Measurements from ENCODE around the gene RAB11B.
"Not testable (repeated sequence)": the region's sequence is repeated elsewhere in the genome, so short reads cannot be mapped to it uniquely, and the experiment has no call there.

Gene RAB11B

GRCh38 chr19:8389891-8390616, at the start of gene RAB11B:
Gene RAB11B (plus strand): TSS chr19:8390360. CDS start chr19:8390417, 57 bp downstream.
- peak; percentile 60 for DNase-seq

DNA sequence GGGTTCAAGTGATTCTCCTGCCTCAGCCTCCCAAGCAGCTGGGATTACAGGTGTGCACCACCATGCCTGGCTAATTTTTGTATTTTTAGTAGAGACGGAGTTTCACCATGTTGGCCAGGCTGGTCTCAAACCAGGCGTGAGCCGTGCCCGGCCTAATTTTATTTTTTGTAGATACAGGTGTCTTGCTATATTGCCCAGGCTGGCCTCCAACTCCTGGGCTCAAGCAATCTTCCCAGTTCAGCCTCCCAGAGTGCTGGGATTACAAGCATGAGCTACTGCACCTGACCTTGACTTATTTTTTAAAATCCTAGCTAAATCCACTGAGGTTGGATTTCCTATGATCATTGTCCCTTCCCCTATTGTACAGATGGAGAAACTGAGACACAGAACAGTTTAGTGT, 48.7 kb upstream of the RAB11B start:
- not testable (repeated sequence) for DNase-seq

DNA sequence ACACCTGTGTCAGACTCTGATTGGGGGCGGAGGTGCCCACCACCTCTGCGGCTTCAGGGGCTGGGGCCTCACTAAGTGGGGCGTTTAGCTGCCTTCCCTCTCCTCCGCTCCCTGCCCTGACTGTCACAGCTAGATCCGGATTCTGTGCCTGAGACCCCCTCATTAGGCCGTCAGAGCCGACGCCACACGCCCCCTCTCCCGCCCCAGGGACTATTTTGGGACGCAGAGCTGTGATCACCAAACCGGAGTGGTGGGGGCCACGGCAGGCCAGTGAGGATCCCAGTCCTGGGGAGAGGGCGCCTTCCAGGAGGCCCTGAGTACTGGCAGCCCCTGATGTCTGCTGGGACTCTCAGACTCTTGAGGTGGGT, 47.9 kb upstream of the RAB11B start:
- DNase-seq, result no peak

GRCh38 chr19:8342684-8343482, 47.3 kb upstream of the RAB11B start, which contains the start of gene KANK3:
Gene KANK3 (minus strand): TSS chr19:8343262. CDS start chr19:8337828, 5,434 bp downstream.
- DNase-seq, result no peak

GRCh38 chr19:8343483-8343844, 46.7 kb upstream of the RAB11B start:
- DNase-seq, result no peak

DNA sequence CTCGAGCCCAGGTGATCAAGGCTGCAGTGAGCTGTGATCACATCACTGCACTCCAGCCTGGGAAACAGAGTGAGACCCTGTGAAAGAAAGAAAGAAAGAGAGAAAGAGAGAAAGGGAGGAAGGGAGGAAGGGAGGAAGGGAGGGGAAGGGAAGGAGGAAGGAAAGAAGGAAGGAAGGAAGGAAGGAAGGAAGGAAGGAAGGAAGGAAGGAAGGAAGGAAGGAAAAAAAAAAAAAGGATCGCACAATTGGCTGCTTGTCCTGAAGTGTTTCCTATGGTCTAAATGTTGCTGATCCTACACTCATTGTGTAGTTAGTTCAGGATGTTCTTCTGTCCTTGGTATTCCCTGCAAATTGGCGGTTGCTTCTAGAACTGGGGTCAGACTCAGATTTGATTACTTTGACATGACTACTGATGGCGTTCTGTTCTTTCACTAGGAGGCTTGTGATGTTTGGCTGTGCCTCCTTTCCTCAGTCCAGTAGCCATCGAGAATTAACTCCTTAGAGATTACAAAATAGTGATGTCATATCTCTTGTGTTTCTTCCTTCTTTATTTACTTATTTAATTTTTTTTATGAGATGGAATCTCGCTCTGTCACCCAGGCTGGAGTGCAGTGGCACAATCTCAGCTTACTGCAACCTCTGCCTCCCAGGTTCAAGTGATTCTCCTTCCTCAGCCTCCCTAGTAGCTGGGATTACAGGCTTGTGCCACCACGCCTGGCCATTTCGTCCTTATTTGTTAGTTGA, 40.4 kb upstream of the RAB11B start:
- not testable (repeated sequence) for DNase-seq

- no peak for DNase-seq
Observed at GRCh38 chr19:8352134-8352827, 37.9 kb upstream of the RAB11B start.

DNA sequence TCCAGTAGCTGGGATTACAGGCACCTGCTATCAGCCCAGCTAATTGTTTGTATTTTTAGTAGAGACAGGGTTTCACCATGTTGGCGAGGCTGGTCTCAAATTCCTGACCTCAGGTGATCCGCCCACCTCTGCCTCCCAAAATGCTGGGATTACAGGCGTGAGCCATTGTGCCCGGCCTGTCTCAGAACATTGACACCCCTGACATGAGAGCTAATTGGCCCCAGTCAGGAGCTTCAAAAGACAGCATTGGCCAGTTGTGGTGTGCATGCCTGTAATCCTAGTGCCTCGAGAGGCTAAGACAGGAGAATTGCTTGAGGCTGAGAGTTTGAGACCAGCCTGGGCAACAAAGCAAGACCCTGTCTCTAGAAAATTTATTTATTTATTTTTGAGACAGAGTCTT, 37.3 kb upstream of the RAB11B start:
- not testable (repeated sequence) for DNase-seq

- no peak for DNase-seq
Observed at GRCh38 chr19:8355631-8356402, 34.3 kb upstream of the RAB11B start.

GRCh38 chr19:8357007-8357521, 33.1 kb upstream of the RAB11B start:
- no peak for DNase-seq

DNA sequence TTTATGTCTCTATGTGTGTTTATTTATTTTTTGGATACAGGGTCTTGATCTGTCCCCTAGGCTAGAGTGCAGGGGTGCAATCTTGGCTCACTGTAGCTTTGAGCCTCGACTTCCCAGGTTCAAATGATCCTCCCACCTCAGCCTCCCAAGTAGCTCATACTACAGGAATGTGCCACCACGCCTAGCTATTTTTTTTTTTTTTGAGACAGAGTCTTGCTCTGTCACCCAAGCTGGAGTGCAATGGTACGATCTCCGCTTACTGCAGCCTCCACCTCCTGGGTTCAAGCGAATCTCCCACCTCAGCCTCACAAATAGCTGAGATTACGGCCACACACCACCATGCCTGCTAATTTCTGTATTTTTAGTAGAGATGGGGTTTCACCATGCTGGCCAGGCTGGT, 31.2 kb upstream of the RAB11B start:
- DNase-seq, result no peak

DNA sequence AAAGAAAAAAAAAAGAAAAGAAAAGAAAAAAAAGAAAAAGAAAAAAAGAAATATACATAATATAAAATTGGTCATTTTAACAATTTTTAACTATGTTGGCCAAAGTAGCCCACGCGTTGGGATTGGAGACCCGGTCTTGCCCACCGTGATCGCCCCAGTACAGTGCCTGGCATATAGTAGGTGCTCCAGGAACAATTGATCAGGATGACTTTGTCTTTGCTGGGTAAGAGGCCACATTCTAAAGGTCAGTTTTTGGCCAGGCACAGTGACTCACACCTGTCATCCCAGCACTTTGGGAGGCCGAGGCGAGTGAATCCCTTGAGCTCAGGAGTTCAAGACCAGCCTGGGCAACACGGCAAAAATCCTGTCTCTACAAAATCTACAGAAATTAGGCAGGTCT, 30.0 kb upstream of the RAB11B start:
- DNase-seq, result no peak

DNA sequence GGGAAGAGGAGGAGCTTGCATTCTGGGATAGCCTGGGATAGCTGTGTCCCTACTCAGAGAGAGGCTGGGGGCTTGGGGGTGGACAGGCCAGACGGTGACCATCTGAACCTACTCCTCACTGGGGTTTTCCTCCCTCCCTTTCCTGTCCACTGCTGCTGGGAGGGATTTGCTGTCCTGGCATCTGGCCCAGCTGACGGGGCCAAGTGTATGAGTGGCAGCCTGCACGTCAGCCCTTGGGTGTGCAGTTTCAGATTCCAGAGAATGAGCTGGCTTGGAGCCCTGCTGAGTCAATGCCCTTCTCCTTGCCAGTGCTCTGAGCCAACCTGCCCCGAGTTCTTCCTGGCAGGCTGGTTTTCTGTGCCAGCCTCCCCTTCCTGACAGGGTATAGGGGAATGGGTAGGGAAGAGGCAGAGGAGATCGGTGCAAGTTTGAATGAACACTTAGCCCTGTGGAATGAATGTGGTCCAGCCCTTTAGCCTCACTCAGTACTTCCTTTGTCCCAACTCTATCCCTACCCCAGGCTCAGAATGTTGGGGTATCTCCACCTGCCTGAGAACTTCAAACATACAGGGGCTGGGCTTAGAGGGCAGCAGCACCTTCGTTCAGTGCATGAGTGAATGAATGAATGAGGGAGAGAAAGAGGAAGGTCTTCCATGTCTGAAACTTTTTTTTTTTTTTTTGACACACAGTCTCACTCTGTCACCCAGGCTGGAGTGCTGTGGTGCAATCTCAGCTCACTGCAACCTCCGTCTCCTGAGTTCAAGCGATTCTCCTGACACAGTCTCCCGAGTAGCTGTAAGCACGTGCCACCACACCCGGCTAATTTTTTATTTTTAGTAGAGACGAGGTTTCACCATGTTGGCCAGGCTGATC, 28.0 kb upstream of the RAB11B start:
- DNase-seq, result no peak

DNA sequence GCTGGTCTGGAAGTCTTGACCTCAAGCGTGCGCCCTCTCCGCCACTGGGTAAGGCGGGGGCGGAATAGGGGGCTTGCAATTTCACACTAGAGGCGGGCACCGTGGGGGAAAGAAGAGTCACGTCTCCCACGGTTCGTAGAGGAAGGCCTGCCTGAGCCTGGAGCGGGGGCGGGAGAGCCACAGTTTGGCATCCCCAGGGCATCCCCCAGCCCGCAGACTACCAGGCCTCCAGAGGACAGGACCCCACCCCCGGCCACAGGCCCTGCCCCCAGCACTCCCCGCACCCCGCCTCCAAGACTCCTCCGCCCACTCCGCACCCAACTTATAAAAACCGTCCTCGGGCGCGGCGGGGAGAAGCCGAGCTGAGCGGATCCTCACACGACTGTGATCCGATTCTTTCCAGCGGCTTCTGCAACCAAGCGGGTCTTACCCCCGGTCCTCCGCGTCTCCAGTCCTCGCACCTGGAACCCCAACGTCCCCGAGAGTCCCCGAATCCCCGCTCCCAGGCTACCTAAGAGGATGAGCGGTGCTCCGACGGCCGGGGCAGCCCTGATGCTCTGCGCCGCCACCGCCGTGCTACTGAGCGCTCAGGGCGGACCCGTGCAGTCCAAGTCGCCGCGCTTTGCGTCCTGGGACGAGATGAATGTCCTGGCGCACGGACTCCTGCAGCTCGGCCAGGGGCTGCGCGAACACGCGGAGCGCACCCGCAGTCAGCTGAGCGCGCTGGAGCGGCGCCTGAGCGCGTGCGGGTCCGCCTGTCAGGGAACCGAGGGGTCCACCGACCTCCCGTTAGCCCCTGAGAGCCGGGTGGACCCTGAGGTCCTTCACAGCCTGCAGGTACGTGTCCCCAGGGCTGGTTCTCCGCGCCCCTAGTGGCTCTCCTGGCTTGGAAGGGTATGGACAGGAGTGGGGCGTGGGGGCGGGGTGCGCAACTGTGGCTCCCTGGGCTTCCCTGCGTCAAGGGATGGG, 26.1 kb upstream of the RAB11B start, which contains the start of gene ANGPTL4:
ANGPTL4 (plus strand) TSS at position 353 of the 969 bp plus-strand sequence; CDS start at position 520, 167 bp downstream.
- no peak for DNase-seq

GRCh38 chr19:8366121-8366581, 24.0 kb upstream of the RAB11B start:
- no peak for DNase-seq

DNA sequence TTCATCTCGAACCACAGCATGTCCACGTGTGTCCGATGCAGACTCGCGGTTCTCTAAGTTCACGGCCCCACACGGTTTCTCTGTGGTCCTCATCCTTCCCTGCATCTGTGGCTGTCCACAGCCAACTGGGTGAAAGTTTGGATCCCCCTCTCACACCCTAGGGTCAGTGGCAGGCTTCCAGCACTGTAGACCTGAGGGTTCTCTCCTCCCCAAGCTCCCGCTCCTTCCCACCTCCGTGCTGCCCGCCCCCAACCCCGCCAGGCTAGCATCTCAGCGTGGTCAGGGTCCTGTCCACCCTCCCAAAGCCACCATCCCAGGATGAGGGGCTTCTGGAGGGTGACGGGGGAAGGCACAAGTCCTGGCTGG, 23.2 kb upstream of the RAB11B start:
- DNase-seq, result no peak

DNA sequence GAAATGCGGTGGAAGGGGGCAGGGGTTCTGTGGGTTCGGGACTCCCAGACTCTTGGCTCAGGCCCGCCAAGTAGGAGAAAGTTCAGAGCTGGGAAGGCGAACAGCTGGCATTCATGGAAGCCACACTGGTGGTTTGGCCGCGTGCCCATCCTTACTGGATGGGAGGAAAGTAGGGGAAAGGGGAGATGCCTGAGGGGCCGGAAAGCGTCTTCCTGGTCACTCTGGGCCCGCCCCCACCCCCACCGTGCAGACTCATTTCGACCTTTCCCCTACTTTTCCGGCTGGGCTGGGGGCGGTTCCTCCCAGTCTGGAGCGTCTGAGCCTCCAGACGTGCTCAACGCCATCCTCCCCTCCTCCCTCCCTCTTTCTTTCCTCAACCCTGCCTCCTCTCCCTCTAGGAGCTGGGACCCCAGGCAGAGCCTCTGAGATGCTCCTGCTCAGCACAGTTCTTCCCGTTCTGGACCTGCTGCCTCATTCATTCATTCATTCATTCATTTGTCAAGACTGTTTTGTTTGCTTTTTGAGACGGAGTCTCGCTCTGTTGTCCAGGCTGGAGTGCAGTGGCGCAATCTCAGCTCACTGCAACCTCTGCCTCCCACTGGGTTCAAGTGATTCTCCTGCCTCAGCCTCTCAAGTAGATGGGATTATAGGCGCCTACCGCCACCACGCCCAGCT, 22.7 kb upstream of the RAB11B start:
- DNase-seq, result no peak

DNA sequence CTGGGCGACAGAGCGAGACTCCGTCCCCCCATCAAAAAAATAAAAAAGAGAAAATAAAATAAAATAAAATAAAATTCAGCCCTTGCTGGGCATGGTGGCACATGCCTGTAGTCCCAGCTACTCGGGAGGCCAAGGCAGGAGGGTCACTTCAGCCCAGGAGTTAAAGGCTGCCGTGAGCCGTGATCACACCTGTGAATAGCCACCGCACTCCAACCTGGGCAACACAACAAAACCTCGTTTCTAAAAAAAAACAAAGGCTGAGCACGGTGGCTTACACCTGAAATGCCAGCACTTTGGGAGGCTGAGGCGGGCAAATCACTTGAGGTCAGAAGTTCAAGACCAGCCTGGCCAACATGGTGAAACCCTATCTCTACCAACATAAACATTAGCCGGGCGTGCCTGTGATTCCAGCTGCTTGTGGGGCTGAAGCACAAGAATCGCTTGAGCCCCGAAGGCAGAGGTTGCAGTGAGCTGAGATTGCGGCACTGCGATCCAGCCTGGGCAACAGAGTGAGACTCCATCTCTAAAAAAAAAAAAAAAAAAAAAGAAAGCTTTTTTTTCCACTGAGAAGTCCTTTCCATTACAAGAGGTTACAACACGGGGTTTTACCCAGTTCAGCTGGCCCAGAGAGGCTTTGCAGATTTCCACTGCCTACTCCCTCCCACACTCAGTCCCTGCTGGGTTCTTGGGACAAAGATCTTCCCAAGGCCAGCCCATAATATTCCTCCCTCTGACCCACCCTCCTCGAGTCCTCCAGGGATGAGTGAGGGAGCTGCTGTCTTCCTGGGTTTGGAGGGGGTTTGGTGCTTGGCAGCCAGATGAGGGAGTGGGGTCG, 19.8 kb upstream of the RAB11B start:
- no peak for DNase-seq
